Heart left ventricle (tissue), 16 donors: Measurements from ENCODE around the gene CA5B. TPM values are rescaled to one million over a fixed set of nuclear protein-coding genes. Genes with fewer than 3 reads are reported as not detected.
A peak's percentile ranks its signal among the peaks of the same experiment; 100 is the strongest.

Experiments
- ATAC-seq, 4 donors: fragments of 200-7000 bp; cut with Tn5 transposase; one replicate each; pipeline ENCODE4 v1.9.1; 2020 to 2022; ENCODE audit warnings: moderate library complexity in 4 of 4, mild to moderate bottlenecking in 3 of 4, moderate number of reproducible peaks in 1 of 4
- DNase-seq, 5 donors: peaks; one replicate each; pipeline ENCODE4 v3.0.0-alpha.2; 2020
- H3K27ac ChIP-seq, 12 donors: fragments of 200-600 bp; sonication (generic) in 4 of 12; one replicate each; pipeline versions ENCODE4 v1.5.0 to v1.8.0; 2016 to 2022; ENCODE audit warnings: mild to moderate bottlenecking in 2 of 12
- H3K27me3 ChIP-seq, 9 donors: fragments of 200-600 bp; sonication (generic) in 2 of 9; one replicate each; pipeline versions ENCODE4 v1.5.1 to v1.8.0; 2016 to 2022; ENCODE audit warnings: mild to moderate bottlenecking in 3 of 9
- H3K36me3 ChIP-seq, 9 donors: fragments of 200-600 bp; sonication (generic) in 2 of 9; one replicate each; pipeline versions ENCODE4 v1.5.0 to v1.8.0; 2018 to 2022; ENCODE audit warnings: mild to moderate bottlenecking in 2 of 9
- H3K4me1 ChIP-seq, 12 donors: fragments of 200-600 bp; sonication (generic) in 4 of 12; one replicate each; pipeline versions ENCODE4 v1.5.0 to v1.8.0; 2016 to 2022; ENCODE audit warnings: mild to moderate bottlenecking in 3 of 12
- H3K4me3 ChIP-seq, 12 donors: fragments of 200-600 bp; sonication (generic) in 4 of 12; one replicate each; pipeline versions ENCODE4 v1.5.0 to v1.8.0; 2017 to 2022; ENCODE audit warnings: mild to moderate bottlenecking in 9 of 12, moderate library complexity in 4 of 12
- H3K9me3 ChIP-seq, 12 donors: fragments of 200-600 bp; sonication (generic) in 4 of 12; one replicate each; pipeline versions ENCODE4 v1.5.0 to v1.8.0; 2016 to 2022; ENCODE audit warnings: mild to moderate bottlenecking in 1 of 12
- POLR2A ChIP-seq, 2 donors: fragments of 450-650 bp; IDR thresholded peaks; one replicate each; pipeline ENCODE4 v1.6.1; 2017; ENCODE audit warnings: antibody characterized with exemption in 2 of 2, mild to moderate bottlenecking in 2 of 2, moderate library complexity in 2 of 2
- WGBS, 4 donors: extraction: QIAGEN DNeasy Blood & Tissue Kit in 2 of 4; methylation state at CpG; one replicate each; pipeline versions ENCODE4 v1.1.5 to v1.1.7; 2013 to 2018; 5-methylcytosine and 5-hydroxymethylcytosine counted together
- intact Hi-C, 10 donors: fragments of 100-400 bp; cut with DNase I; formaldehyde crosslinking; loops; one replicate each; pipeline versions ENCODE4 v1.11.1 to v1.14.2; 2022
- long read RNA-seq, 3 donors: library from polyadenylated mRNA; unstranded; transcript quantifications; one replicate each; pipeline ENCODE4 v2.0.0, GENCODE V29; 2020 to 2021
- polyA plus RNA-seq, 2 donors: library from polyadenylated mRNA; stranded (reverse); fragments of 200-250 nt; gene quantifications; one replicate each; pipeline ENCODE4 v1.2.3, GENCODE V29; 2013
- total RNA-seq, 9 donors: library from RNA; depleted of rRNA in 2 of 9; stranded (reverse); fragments of >200 nt in 2 of 9; fragmentation: NEBNext Ultra II Directional in 3 of 9; extraction: Animal tissue kit (Norgen Biotek cat#: 25700) in 3 of 9; gene quantifications; one replicate each; pipeline versions ENCODE4 v1.1.0 to v1.2.4, GENCODE V29; 2016 to 2023
- TF ChIP-seq, protein P1 (sequence below), 12 donors: fragments of 200-600 bp; sonication (generic) in 4 of 12; IDR thresholded peaks; one replicate each; pipeline versions ENCODE4 v1.5.0 to v1.8.0; 2018 to 2022; ENCODE audit warnings: antibody characterized with exemption in 12 of 12, mild to moderate bottlenecking in 5 of 12
- donor health status: ischemic (EF 13 %, LVEDD 7.1; RV severe dilation, severe dysfunction).
- donor health status: healthy with polysubstance abuse.
- donor health status: DM: no; HTN: yes; CAD: no.
- donor health status: DM: no; HTN: no; CAD: no.
- donor health status: ischemic (EF 25% LVEDD 6.9; RV normal size, moderate dysfunction).
- donor health status: ischemic (EF 25% LVEDD 5.7; RV mildly dilated, moderate dysfunction).
- donor health status: healthy.
- donor health status: DM: yes; HTN: yes; CAD: no.
- donor health status: ischemic (EF 35%, LVEDD 5.7; RV mildly dilated, moderate dysfunction).
- donor health status: nonischemic (EF 11% LVEDD 7.7; RV severe dilation, severe dysfunction).
- donor health status: DM: yes; HTN: yes; CAD: no.
- donor health status: PGD.
- donor health status: ischemic (EF 29% LVEDD 5.4; RV normal size, mild dysfunction).
- donor health status: nonischemic (EF 23%, LVEDD 6.1; RV moderate dilation, normal function).

CA5B gene
- 1 to 10 TPM; 1.5 to 9.9 (median 5.6) TPM for total RNA-seq
- 1 to 10 TPM in 1 of 2 donors, under 1 TPM in 1; 0.50 to 1.1 TPM for polyA plus RNA-seq
- long read RNA-seq, donor 1, partial matches to known transcripts, result 0 of 1 reads
- long read RNA-seq, donor 1, other reads (novel, unspliced or antisense), result 1 of 1 reads
- long read RNA-seq, donor 2, result 0 reads
- long read RNA-seq, donor 3, partial matches to known transcripts, result 0 of 1 reads
- long read RNA-seq, donor 3, other reads (novel, unspliced or antisense), result 1 of 1 reads

DNA sequence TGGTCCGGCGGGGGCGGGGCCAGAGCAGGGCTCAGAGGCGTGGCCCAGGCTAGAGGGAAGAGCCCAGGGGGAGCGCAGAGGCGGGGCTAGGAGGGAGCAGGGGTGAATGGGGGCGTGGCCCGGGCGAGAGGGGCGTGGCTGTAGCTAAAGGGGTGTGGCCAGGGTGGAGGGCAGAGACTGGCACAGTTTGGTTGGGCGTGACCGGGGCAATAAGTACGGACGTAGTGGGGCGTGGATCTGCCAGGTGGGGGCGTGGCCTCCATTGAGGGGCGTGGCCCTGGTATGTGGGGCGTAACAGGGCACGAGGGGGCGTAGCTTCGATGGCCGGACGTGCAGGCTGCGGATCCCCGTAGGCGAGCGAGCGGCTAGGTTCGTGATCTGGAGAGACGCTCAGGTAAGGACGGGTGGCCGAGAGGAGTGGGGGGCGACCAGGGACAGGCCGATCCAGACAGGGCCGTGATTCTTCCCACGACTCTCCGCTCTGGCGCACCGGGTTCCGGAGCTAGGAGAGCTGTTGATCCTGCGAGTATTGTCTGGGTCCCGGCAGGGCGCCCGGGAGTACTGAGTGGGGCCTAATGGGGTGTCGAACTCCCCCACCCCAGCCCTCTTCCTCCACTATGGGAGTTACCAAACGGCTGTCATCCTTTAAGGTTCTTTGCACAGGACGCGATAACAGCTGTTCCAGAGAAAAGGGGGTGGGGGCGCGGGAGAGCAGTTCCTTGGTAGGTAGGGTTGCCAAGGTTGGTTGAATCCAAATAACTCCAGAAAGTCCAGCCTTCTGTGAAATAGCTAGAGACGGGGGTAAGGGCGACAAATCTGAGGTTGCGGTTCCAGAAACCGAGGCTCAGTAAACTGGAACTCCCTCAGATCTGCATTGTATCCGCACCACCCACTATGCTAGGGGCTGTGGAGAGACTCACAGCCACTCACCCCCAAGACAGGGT is at the start of gene CA5B:
Gene CA5B (plus strand): TSS at position 312 of the 944 bp plus-strand sequence. CDS start 11,754 bp downstream, outside the sequence.
- Histone ChIP-seq H3K27ac (peak within 1 kb of the TSS in 5 of 12 donors; percentile 13 to 51 (median 33)), H3K4me3 (peak within 1 kb of the TSS; percentile 27 to 70 (median 58)), H3K9me3 (no peaks in the 10 kb centered on the region), H3K36me3 (peaks cover 0 to 7% (median 0%) of the 10 kb centered on the region in 9 donors), H3K27me3 (peaks cover 0 to 9% (median 0%) of the 10 kb centered on the region in 9 donors), H3K4me1 (peaks cover 0 to 13% (median 0%) of the 10 kb centered on the region in 12 donors)
- peak; percentile 99 to 100 (median 99) for ATAC-seq
- TF ChIP-seq, protein P1, sequence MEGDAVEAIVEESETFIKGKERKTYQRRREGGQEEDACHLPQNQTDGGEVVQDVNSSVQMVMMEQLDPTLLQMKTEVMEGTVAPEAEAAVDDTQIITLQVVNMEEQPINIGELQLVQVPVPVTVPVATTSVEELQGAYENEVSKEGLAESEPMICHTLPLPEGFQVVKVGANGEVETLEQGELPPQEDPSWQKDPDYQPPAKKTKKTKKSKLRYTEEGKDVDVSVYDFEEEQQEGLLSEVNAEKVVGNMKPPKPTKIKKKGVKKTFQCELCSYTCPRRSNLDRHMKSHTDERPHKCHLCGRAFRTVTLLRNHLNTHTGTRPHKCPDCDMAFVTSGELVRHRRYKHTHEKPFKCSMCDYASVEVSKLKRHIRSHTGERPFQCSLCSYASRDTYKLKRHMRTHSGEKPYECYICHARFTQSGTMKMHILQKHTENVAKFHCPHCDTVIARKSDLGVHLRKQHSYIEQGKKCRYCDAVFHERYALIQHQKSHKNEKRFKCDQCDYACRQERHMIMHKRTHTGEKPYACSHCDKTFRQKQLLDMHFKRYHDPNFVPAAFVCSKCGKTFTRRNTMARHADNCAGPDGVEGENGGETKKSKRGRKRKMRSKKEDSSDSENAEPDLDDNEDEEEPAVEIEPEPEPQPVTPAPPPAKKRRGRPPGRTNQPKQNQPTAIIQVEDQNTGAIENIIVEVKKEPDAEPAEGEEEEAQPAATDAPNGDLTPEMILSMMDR (IDR thresholded peaks at IDR 0.05), result peak in 1 of 12 donors; percentile 11
- TF ChIP-seq POLR2A (IDR thresholded peaks at IDR 0.05), result peak in 1 of 2 donors; percentile 1
- intact Hi-C loops, result no loop called here
- DNase-seq, result peak; percentile 90 to 96 (median 93)
- WGBS, 4 donors, result 4 to 18% (median 9%) methylated on average over 28 to 55 of the region's 55 CpGs

DNA sequence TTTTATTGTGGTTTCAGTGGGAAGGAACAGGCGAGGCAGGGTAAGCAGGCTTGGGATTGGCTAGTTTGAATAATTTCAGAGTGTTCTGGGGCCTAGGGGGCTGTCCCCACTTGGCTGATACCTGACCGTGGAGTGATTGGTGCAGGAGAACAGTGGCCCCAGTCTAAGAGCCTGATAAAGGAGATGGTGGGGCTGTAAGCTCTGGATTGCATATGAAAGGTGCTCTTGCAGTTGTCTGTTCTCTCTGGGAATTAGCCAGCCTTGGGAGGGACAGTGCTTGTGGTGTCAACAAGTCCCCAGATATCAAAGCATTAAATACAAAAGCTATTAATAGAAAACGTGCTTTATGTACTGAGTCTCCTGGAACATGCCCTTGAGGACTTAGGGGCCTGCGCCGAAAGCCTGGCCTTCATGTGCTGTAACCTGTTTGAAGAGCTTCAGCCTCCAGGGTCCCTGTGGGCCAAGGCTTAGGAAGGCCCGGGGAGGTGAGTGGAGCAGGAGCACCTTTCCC is 43.1 kb upstream of the CA5B start:
- ATAC-seq (peak; percentile 92 to 95 (median 94)), DNase-seq (peak in 3 of 5 donors; percentile 20 to 58 (median 56))
- no peak for TF ChIP-seq POLR2A (IDR thresholded peaks at IDR 0.05)
- TF ChIP-seq, protein P1 (IDR thresholded peaks at IDR 0.05), result no peak
- peak overlapping the region in 11 of 12 donors; percentile 31 to 86 (median 71) for H3K27ac ChIP-seq
- H3K9me3 ChIP-seq, result no peaks in the 10 kb centered on the region
- H3K4me1 ChIP-seq, result peaks cover 0 to 9% (median 0%) of the 10 kb centered on the region in 12 donors
- intact Hi-C loops, result loop anchor here in 2 of 10 donors (10.0 kb wide), 2 partner anchors 100 to 750 kb away; partner anchors contain the start of gene ZRSR2 (in 1 of the 2)
- 48 to 72% (median 66%) methylated on average over 5 to 6 of the region's 6 CpGs for WGBS, 4 donors
- H3K36me3 ChIP-seq, result peaks cover 0 to 69% (median 22%) of the 10 kb centered on the region in 9 donors
- H3K27me3 ChIP-seq, result no peaks in the 10 kb centered on the region
- H3K4me3 ChIP-seq, result no peak overlapping the region

DNA sequence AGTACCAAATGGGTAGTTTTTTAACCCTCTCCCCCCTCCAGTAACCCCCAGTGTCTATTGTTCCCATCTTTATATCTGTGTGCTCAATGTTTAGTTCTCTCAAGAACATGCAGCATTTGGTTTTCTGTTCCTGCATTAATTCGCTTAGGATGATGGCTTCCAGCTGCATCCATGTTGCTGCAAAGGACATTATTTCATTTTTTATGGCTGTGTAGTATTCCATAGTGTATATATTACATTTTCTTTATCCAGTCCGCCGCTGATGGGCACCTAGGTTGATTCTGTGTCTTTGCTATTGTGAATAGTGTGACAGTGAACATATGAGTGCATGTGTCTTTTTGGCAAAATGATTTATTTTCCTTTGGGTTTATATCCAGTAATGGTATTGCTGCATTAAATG is 41.6 kb upstream of the CA5B start:
- ATAC-seq, result no peak
- intact Hi-C loops, result loop anchor here in 2 of 10 donors (10.0 kb wide), 2 partner anchors 98 to 748 kb away; partner anchors contain the start of gene ZRSR2 (in 1 of the 2)
- DNase-seq, result no peak
- Histone ChIP-seq H3K9me3 (no peaks in the 10 kb centered on the region), H3K4me3 (no peak overlapping the region), H3K4me1 (peaks cover 0 to 9% (median 0%) of the 10 kb centered on the region in 12 donors), H3K27me3 (no peaks in the 10 kb centered on the region), H3K27ac (peak overlapping the region in 2 of 12 donors; percentile 63 to 75), H3K36me3 (peaks cover 0 to 64% (median 16%) of the 10 kb centered on the region in 9 donors)
- no peak for TF ChIP-seq POLR2A (IDR thresholded peaks at IDR 0.05)
- TF ChIP-seq, protein P1 (IDR thresholded peaks at IDR 0.05), result no peak
- WGBS, 4 donors, result 97 to 99% (median 98%) methylated on average over 3 of the region's 3 CpGs
